C4-2B (cell line): ENCODE data around the gene ADARB2.

Experiments used
- CTCF ChIP-seq: fragments of 450-650 bp; conservative IDR thresholded peaks from 2 replicates; pipeline ENCODE4 v1.5.1; 2017; ENCODE audit warnings: mild to moderate bottlenecking
- ZFX ChIP-seq: fragments of 450-650 bp; IDR thresholded peaks from 2 replicates; pipeline ENCODE4 v1.6.1; 2017

GRCh38 chr10:1270906-1271305 is 466.4 kb downstream of the ADARB2 start:
- TF ChIP-seq CTCF (no peak), ZFX (no peak)
